Measurements from ENCODE around the gene UBAP2L.

UBAP2L gene

DNA sequence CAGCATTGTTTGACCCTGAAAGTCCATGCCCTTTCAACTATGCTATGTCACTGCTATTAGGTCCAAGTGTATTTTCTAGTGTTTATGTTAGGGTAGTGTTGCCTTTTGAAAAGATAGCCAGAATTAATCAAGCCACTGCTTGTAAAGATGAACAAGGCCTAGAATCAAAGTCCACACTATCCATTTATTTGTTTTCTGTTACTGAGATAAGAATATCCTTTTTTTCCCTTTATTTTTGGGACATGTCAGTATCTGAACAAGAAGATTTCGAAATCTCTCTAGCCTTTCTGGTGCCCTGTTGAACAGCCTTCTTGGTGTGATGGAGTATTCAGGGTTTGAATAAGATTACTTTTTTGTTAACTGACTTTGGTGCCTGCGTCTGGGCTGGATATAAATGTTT lies 16.7 kb downstream of the UBAP2L start:
- H3K4me1 ChIP-seq (ENCODE audit: insufficient read depth, low read length, poor library complexity, severe bottlenecking), result no peaks in the 10 kb centered on the region
- no peaks in the 10 kb centered on the region for H3K9me2 ChIP-seq (replicated peaks; ENCODE audit: low read depth, low read length)
- H3K9me3 ChIP-seq (ENCODE audit: insufficient read depth, low read depth, low read length), result no peaks in the 10 kb centered on the region
- no peaks in the 10 kb centered on the region for H3K27me3 ChIP-seq (ENCODE audit: insufficient read depth, low read length, poor library complexity, severe bottlenecking)
- H2AFZ ChIP-seq (ENCODE audit: low read length), result no peak overlapping the region
- H4K20me1 ChIP-seq (ENCODE audit: insufficient read depth, low read length, poor library complexity, severe bottlenecking), result peaks cover 37% of the 10 kb centered on the region
- H3K79me2 ChIP-seq (ENCODE audit: insufficient read depth, low read length), result peaks cover 57% of the 10 kb centered on the region
- TF ChIP-seq EZH2phosphoT487 (IDR thresholded peaks at IDR 0.05; ENCODE audit: borderline replicate concordance), result no peak
- TF ChIP-seq CTCF (conservative IDR thresholded peaks at IDR 0.05; ENCODE audit: low read length), result no peak
- no peak overlapping the region for H3K4me3 ChIP-seq (ENCODE audit: low read length, poor library complexity, severe bottlenecking)
- no peak overlapping the region for H3K9ac ChIP-seq (ENCODE audit: low read depth, low read length, poor library complexity, severe bottlenecking)
- H3K4me2 ChIP-seq (ENCODE audit: low read depth, low read length, poor library complexity, severe bottlenecking), result no peak overlapping the region
- H3K36me3 ChIP-seq (ENCODE audit: insufficient read depth, low read length), result peaks cover 88% of the 10 kb centered on the region
- no peaks in the 10 kb centered on the region for H3F3A ChIP-seq (ENCODE audit: low read depth)

- no peak overlapping the region for H3K9ac ChIP-seq (ENCODE audit: low read depth, low read length, poor library complexity, severe bottlenecking)
- no peaks in the 10 kb centered on the region for H3K9me2 ChIP-seq (replicated peaks; ENCODE audit: low read depth, low read length)
- H3K9me3 ChIP-seq (ENCODE audit: insufficient read depth, low read depth, low read length), result no peaks in the 10 kb centered on the region
- no peaks in the 10 kb centered on the region for H3F3A ChIP-seq (ENCODE audit: low read depth)
- H4K20me1 ChIP-seq (ENCODE audit: insufficient read depth, low read length, poor library complexity, severe bottlenecking), result peaks cover 36% of the 10 kb centered on the region
- H3K4me3 ChIP-seq (ENCODE audit: low read length, poor library complexity, severe bottlenecking), result no peak overlapping the region
- H3K36me3 ChIP-seq (ENCODE audit: insufficient read depth, low read length), result peaks cover 89% of the 10 kb centered on the region
- TF ChIP-seq CTCF (conservative IDR thresholded peaks at IDR 0.05; ENCODE audit: low read length) (no peak), EZH2phosphoT487 (IDR thresholded peaks at IDR 0.05; ENCODE audit: borderline replicate concordance) (no peak)
- H3K4me1 ChIP-seq (ENCODE audit: insufficient read depth, low read length, poor library complexity, severe bottlenecking), result no peaks in the 10 kb centered on the region
- no peak overlapping the region for H2AFZ ChIP-seq (ENCODE audit: low read length)
- no peak overlapping the region for H3K4me2 ChIP-seq (ENCODE audit: low read depth, low read length, poor library complexity, severe bottlenecking)
- no peaks in the 10 kb centered on the region for H3K27me3 ChIP-seq (ENCODE audit: insufficient read depth, low read length, poor library complexity, severe bottlenecking)
- peaks cover 52% of the 10 kb centered on the region for H3K79me2 ChIP-seq (ENCODE audit: insufficient read depth, low read length)
Observed at GRCh38 chr1:154237880-154238506, 17.2 kb downstream of the UBAP2L start.

GRCh38 chr1:154239491-154239890 lies 18.7 kb downstream of the UBAP2L start:
- no peak overlapping the region for H3K4me2 ChIP-seq (ENCODE audit: low read depth, low read length, poor library complexity, severe bottlenecking)
- no peaks in the 10 kb centered on the region for H3K4me1 ChIP-seq (ENCODE audit: insufficient read depth, low read length, poor library complexity, severe bottlenecking)
- no peaks in the 10 kb centered on the region for H3K27me3 ChIP-seq (ENCODE audit: insufficient read depth, low read length, poor library complexity, severe bottlenecking)
- H3K9ac ChIP-seq (ENCODE audit: low read depth, low read length, poor library complexity, severe bottlenecking), result no peak overlapping the region
- H3K9me3 ChIP-seq (ENCODE audit: insufficient read depth, low read depth, low read length), result no peaks in the 10 kb centered on the region
- no peak overlapping the region for H3K4me3 ChIP-seq (ENCODE audit: low read length, poor library complexity, severe bottlenecking)
- TF ChIP-seq EZH2phosphoT487 (IDR thresholded peaks at IDR 0.05; ENCODE audit: borderline replicate concordance) (no peak), CTCF (conservative IDR thresholded peaks at IDR 0.05; ENCODE audit: low read length) (no peak)
- peaks cover 96% of the 10 kb centered on the region for H3K36me3 ChIP-seq (ENCODE audit: insufficient read depth, low read length)
- H3F3A ChIP-seq (ENCODE audit: low read depth), result no peaks in the 10 kb centered on the region
- H4K20me1 ChIP-seq (ENCODE audit: insufficient read depth, low read length, poor library complexity, severe bottlenecking), result peaks cover 36% of the 10 kb centered on the region
- H3K9me2 ChIP-seq (replicated peaks; ENCODE audit: low read depth, low read length), result no peaks in the 10 kb centered on the region
- H3K79me2 ChIP-seq (ENCODE audit: insufficient read depth, low read length), result peaks cover 44% of the 10 kb centered on the region
- no peak overlapping the region for H2AFZ ChIP-seq (ENCODE audit: low read length)
